GM18858 (cell line): ENCODE results near the gene ZEB1.

ENCODE experiments used
- ATAC-seq: cut with Tn5 transposase; IDR thresholded peaks from one replicate; pipeline ENCODE4 v1.9.1; 2021; ENCODE audit not compliant: unreplicated experiment

ZEB1 gene

DNA sequence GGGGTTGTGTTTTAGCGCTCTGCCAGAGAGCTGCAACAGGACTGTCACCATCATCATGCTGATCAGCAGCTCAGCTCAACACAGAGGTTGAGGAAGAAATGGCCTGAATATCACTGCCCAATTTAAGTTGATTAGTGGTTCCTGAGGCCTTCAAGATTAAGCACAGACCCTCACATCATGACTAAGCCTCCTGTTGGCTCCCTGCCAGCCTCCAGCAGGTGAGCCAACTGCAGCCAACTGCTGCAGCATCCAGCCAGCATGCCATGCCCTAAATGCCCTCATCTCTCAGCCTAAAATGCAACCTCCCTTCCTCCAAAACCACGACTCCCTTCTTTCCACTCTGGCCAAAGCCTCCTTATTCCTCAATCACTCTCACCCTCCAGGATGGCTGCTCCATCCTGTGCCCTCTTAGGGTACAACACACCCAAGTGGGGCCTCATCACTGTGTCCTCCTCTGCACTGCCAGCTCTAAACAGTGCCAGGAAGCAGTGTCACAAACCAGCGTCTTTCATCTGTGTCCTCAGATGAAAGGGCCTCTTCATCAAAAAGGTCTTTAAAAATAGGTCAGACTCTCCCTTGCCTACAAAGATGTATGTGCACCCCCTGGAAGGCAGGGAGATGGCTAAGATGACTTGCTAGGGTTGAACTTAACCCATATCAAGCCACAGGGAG, 259.3 kb downstream of the ZEB1 start:
- ATAC-seq, result no peak

DNA sequence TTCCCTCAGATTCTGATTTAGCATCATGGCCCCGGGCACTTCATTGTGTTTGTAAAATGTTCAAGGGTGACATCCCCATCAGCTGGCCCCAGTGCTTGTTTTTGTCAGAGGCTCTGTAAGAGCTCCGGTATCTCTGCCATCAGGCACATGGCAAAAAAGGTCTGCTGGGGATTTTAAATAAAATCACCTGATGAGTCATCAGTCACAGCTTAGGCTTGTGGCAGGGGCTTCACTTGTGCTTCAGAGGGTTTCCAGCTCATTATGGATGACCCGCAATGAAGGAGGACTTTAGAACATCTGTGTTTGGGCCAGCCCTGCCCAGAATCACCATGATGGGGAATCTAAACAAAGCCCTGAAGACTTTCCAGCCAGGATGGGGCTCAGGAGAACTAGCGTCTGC, 259.9 kb downstream of the ZEB1 start:
- no peak for ATAC-seq
